Fibroblast of lung (primary cell): Measurements from ENCODE around the gene CCDC18. TPM values are rescaled to one million over a fixed set of nuclear protein-coding genes. Genes with fewer than 3 reads are reported as not detected.

Source experiments
- DNase-seq, 2 donors: peaks; one replicate each; pipeline versions ENCODE4 v3.0.0 to v3.0.0-alpha.2; 2010; ENCODE audit warnings: low read depth in 2 of 2
- H2AFZ ChIP-seq: 2 replicates; pipeline ENCODE4 v1.5.1; 2012; ENCODE audit warnings: low read length, control low read depth, inconsistent platforms
- H3K27ac ChIP-seq: 2 replicates; pipeline ENCODE4 v1.5.1; 2011; ENCODE audit warnings: low read length, control low read depth; ENCODE audit not compliant: insufficient read depth
- H3K27me3 ChIP-seq: 2 replicates; pipeline ENCODE4 v1.5.1; 2011; ENCODE audit warnings: mild to moderate bottlenecking, low read length; ENCODE audit not compliant: control insufficient read depth, insufficient read depth
- H3K36me3 ChIP-seq: 2 replicates; pipeline ENCODE4 v1.5.1; 2011; ENCODE audit warnings: low read length; ENCODE audit not compliant: control insufficient read depth, insufficient read depth
- H3K4me1 ChIP-seq: 2 replicates; pipeline ENCODE4 v1.5.1; 2011; ENCODE audit warnings: low read length; ENCODE audit not compliant: control insufficient read depth, insufficient read depth; ENCODE audit errors: extremely low read depth
- H3K4me2 ChIP-seq: 2 replicates; pipeline ENCODE4 v1.5.1; 2011; ENCODE audit warnings: low read length, control low read depth; ENCODE audit not compliant: insufficient read depth; ENCODE audit errors: extremely low read depth
- H3K4me3 ChIP-seq, 4 experiments: fragments of 200-600 bp in 1 of 4; sonication (generic) in 1 of 4; replicated peaks in 1 of 4; 2 replicates each; pipeline ENCODE4 v1.5.1; 2011 to 2016; ENCODE audit warnings: low read length in 4 of 4, low read depth in 3 of 4, mild to moderate bottlenecking in 3 of 4, control low read depth in 2 of 4, inconsistent platforms in 1 of 4, mixed read lengths in 1 of 4; ENCODE audit not compliant: insufficient read depth in 1 of 4; ENCODE audit errors: control extremely low read depth in 1 of 4
- H3K79me2 ChIP-seq: 2 replicates; pipeline ENCODE4 v1.5.1; 2012; ENCODE audit warnings: mild to moderate bottlenecking, low read length, inconsistent platforms; ENCODE audit not compliant: control insufficient read depth, insufficient read depth
- H3K9ac ChIP-seq: 2 replicates; pipeline ENCODE4 v1.5.1; 2011; ENCODE audit warnings: mild to moderate bottlenecking, low read length, control low read depth; ENCODE audit not compliant: insufficient read depth
- H3K9me3 ChIP-seq: 2 replicates; pipeline ENCODE4 v1.5.1; 2012; ENCODE audit warnings: low read depth, low read length; ENCODE audit not compliant: control insufficient read depth, insufficient read depth
- H4K20me1 ChIP-seq: 2 replicates; pipeline ENCODE4 v1.5.1; 2011; ENCODE audit warnings: low read length; ENCODE audit not compliant: control insufficient read depth, insufficient read depth; ENCODE audit errors: extremely low read depth
- EZH2 ChIP-seq: IDR thresholded peaks from 2 replicates; pipeline ENCODE4 v1.5.1; 2012; ENCODE audit warnings: low read length, control low read depth, mild to moderate bottlenecking; ENCODE audit errors: missing control alignments
- polyA plus RNA-seq, 2 donors: library from polyadenylated mRNA; depleted of rRNA in 1 of 2; stranded (reverse) in 1 of 2; unstranded in 1 of 2; fragments of >200 nt; gene quantifications; 2 replicates each; pipeline ENCODE4 v1.2.1, GENCODE V29; 2011 to 2012; ENCODE audit warnings: missing spikeins in 1 of 2
- total RNA-seq: library from RNA; depleted of rRNA; stranded (reverse); fragments of >200 nt; gene quantifications from 2 replicates; pipeline ENCODE4 v1.2.1, GENCODE V29; 2014
- TF ChIP-seq, protein P1 (sequence below), 2 donors: IDR thresholded peaks in 1 of 2; conservative IDR thresholded peaks in 1 of 2; 1 replicate in 1 of 2; 2 replicates in 1 of 2; pipeline ENCODE4 v1.5.1; 2011 to 2012; ENCODE audit warnings: low read length in 2 of 2, control low read depth in 1 of 2, inconsistent platforms in 1 of 2, low read depth in 1 of 2, mild to moderate bottlenecking in 1 of 2

Gene CCDC18
- total and polyA plus RNA-seq, 2 donors (not counting 1 experiment from before 2014, with no cell fraction given), result 3.1 to 15.4 TPM

- Histone ChIP-seq H3K9ac (no peak overlapping the region), H3K4me3 (no peak overlapping the region), H3K9me3 (no peaks in the 10 kb centered on the region), H3K27me3 (no peaks in the 10 kb centered on the region), H2AFZ (no peak overlapping the region), H3K36me3 (peaks cover 3% of the 10 kb centered on the region), H3K4me2 (no peak overlapping the region), H3K4me1 (no peaks in the 10 kb centered on the region), H4K20me1 (no peaks in the 10 kb centered on the region), H3K27ac (no peak overlapping the region), H3K79me2 (no peaks in the 10 kb centered on the region)
- TF ChIP-seq, protein P1, sequence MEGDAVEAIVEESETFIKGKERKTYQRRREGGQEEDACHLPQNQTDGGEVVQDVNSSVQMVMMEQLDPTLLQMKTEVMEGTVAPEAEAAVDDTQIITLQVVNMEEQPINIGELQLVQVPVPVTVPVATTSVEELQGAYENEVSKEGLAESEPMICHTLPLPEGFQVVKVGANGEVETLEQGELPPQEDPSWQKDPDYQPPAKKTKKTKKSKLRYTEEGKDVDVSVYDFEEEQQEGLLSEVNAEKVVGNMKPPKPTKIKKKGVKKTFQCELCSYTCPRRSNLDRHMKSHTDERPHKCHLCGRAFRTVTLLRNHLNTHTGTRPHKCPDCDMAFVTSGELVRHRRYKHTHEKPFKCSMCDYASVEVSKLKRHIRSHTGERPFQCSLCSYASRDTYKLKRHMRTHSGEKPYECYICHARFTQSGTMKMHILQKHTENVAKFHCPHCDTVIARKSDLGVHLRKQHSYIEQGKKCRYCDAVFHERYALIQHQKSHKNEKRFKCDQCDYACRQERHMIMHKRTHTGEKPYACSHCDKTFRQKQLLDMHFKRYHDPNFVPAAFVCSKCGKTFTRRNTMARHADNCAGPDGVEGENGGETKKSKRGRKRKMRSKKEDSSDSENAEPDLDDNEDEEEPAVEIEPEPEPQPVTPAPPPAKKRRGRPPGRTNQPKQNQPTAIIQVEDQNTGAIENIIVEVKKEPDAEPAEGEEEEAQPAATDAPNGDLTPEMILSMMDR (conservative IDR thresholded peaks at IDR 0.05 in 1 of 2, IDR thresholded peaks at IDR 0.05 in 1 of 2; ENCODE audit: low read depth in 1 of 2, low read length in 2 of 2), result no peak
- TF ChIP-seq EZH2, result no peak
- peak; percentile 19 to 35 for DNase-seq
These were observed 41.4 kb downstream of the CCDC18 start for GRCh38 chr1:93221913-93222312.

DNA sequence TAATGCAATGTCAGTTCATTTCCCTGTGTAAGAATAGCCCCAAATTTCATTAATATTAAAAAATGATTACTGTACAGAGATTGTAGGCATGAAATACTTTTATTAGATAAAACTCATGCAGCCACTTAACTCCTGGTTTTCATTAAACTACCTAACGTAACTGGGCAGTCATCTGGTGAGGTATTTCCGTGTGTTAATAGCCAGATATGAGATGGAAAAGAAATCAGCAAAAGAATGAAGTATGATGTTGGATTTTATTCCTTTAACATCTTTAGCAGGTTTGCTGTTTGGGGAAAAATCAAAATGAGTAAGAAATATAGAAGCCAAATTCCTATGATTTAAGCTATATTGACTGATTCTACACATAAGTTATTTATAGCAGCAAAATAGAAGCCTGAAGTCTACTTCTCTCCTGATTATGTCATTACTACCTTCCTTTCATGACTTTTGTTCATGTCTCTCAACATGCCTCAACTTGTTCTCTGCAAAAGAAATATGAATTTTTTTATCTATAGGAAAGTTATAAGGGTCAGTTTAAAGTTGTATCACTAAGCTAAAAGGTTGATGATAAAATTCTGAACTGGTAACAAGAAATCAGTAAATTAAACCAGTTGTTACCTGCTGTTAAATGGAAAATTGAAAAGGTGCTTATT lies 42.6 kb downstream of the CCDC18 start:
- Histone ChIP-seq H3K9ac (no peak overlapping the region), H3K36me3 (peaks cover 1% of the 10 kb centered on the region), H3K79me2 (no peaks in the 10 kb centered on the region), H3K27ac (no peak overlapping the region), H3K4me3 (no peak overlapping the region), H3K9me3 (no peaks in the 10 kb centered on the region), H3K4me2 (no peak overlapping the region), H3K4me1 (no peaks in the 10 kb centered on the region), H2AFZ (no peak overlapping the region), H4K20me1 (no peaks in the 10 kb centered on the region), H3K27me3 (no peaks in the 10 kb centered on the region)
- DNase-seq, result no peak
- TF ChIP-seq, protein P1 (conservative IDR thresholded peaks at IDR 0.05 in 1 of 2, IDR thresholded peaks at IDR 0.05 in 1 of 2; ENCODE audit: low read depth in 1 of 2, low read length in 2 of 2), result no peak
- no peak for TF ChIP-seq EZH2

DNA sequence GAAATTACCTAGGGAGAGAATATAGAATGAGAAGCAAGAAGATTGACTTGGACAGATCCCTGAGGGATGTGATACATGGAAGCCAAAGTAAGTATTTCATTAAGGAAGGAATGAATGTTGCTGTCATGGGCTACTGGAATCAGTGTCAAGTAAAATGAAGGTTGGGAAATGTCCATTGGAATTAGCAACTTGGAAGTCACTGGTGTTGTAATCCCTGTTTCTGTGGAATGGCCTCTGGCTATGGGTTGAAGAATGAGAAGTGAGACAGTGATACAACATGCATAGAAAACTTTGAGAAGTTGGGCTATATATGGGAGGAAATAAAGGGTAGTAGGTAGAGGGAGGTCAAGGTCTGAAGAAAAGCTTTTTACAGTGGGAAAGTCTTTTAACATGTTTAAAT lies 54.7 kb downstream of the CCDC18 start:
- Histone ChIP-seq H3K36me3 (peaks cover 1% of the 10 kb centered on the region), H3K27me3 (no peaks in the 10 kb centered on the region), H3K4me2 (no peak overlapping the region), H3K79me2 (no peaks in the 10 kb centered on the region), H3K4me3 (no peak overlapping the region), H3K9me3 (no peaks in the 10 kb centered on the region), H3K27ac (no peak overlapping the region), H3K9ac (no peak overlapping the region), H3K4me1 (no peaks in the 10 kb centered on the region), H4K20me1 (no peaks in the 10 kb centered on the region), H2AFZ (no peak overlapping the region)
- no peak for DNase-seq
- TF ChIP-seq, protein P1 (conservative IDR thresholded peaks at IDR 0.05 in 1 of 2, IDR thresholded peaks at IDR 0.05 in 1 of 2; ENCODE audit: low read depth in 1 of 2, low read length in 2 of 2), result no peak
- TF ChIP-seq EZH2, result no peak
